Superior temporal gyrus (tissue), 1 donor: Measurements from ENCODE around the gene RNASE7.
"Not testable (repeated sequence)": the region's sequence is repeated elsewhere in the genome, so short reads cannot be mapped to it uniquely, and the experiment has no call there.

Source experiments
- DNase-seq: peaks from one replicate; pipeline ENCODE4 v3.0.0-alpha.2; 2016; ENCODE audit errors: extremely low spot score

Gene RNASE7, protein sequence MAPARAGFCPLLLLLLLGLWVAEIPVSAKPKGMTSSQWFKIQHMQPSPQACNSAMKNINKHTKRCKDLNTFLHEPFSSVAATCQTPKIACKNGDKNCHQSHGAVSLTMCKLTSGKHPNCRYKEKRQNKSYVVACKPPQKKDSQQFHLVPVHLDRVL

DNA sequence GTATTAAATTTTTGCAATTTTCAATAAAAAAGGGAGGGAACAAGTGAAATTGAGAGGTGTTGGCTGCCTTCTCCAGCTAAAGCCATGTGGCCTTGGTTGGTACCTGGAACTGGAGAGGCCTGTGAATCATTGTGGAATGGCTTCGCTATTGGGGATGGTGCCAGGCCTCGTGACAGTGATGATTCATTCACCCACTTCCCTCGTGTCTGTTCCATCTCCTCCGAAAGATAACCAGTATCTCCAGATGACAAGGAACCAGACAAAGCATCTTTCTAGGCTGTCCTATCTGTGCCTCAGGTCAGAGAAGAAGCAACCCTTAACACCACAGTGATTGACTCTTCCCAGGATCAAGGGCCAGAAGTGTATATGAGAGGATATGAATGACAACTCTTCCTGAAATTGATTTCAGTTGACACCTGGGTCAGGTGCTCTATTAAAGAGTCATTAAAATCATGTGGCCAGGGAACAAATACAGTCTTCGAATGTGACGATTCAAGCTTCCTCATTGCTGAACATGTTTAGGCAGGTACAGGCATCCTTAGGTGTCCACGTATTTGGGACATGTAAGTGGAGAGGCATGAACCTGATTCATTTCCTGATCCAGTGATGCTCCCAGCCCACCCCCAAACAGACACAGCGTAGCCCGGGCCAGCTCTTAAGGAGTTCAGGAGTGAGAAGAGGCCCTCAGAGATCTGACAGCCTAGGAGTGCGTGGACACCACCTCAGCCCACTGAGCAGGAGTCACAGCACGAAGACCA, at the start of gene RNASE7:
Gene RNASE7 (plus strand): TSS at position 687 of the 758 bp plus-strand sequence. CDS start 631 bp downstream, outside the sequence.
- peak; percentile 43 for DNase-seq

DNA sequence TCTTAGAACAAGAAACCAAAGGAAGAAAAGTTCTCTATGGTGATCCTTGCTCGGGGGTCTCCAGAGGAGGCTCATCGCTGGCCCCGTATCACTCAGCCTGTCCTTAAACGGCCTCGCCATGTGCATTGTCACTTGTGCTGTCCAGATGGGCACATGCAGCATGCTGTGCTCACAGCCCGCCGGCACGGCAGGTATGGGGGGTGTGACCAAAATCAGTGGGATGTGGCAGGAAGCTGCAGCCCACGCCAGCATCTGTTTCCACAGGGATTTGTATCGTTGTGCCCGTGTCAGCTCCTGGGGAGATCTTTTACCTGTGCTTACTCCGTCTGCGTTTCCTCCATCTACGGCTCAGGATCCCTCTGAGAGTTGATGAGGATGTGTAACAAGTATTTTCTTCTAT, 45.6 kb upstream of the RNASE7 start:
- no peak for DNase-seq

DNA sequence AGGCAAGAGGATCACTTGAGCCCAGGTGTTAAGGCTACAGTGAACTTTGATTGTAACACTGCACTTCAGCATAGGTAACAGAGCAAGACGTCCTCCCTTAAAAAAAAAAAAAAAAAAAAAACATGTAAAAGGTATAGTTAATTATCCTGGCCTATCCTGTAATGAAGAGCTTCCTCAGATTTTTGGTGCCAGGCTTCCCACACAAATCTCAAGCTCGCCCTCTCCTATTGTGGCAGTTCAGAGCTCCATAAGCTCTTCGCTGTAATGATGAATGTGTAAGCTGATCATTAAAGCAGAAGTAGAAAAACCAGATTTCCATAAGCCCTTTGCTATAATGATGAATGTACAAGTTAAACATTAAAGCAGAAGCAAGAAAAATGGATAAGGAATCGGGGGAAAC, 45.0 kb upstream of the RNASE7 start:
- no peak for DNase-seq

DNA sequence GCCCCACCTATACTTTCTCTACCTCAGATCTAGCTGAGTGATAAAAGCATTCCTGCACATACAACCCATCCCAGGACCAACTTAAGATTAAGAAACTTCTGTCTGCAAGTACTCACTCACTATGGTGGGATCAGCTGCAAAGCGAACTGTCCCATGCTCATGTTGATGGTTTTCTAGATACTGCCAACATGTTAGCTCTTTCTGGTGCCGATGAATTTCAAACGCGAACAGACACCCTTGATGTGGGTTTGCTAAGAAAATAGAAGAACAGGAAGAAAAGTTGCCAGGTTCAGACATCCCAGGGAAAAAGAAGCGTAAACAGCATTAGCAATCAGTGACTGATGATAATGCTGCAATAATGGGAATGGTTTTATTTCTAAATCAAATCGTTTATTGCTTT, 44.6 kb upstream of the RNASE7 start:
- DNase-seq: no peak

DNA sequence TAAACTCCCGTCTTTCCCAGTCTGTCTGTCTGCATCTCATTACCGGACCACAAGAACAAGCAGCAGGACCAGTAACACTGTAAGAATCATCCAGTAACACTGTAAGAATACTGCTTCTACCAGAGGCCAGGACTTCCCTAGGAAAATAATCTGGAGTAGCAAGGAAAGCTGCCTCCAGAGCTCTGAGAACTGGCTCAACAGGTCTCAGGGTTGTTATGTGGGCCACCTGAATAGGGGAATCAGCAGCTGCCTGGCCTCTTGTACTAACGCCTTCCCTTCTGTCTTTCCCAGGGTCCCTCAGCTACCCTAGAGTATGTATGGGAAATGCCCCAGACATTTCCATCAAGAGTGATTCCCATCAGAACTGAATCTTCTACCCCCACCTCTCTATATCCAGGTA, 44.0 kb upstream of the RNASE7 start:
- DNase-seq: no peak

DNA sequence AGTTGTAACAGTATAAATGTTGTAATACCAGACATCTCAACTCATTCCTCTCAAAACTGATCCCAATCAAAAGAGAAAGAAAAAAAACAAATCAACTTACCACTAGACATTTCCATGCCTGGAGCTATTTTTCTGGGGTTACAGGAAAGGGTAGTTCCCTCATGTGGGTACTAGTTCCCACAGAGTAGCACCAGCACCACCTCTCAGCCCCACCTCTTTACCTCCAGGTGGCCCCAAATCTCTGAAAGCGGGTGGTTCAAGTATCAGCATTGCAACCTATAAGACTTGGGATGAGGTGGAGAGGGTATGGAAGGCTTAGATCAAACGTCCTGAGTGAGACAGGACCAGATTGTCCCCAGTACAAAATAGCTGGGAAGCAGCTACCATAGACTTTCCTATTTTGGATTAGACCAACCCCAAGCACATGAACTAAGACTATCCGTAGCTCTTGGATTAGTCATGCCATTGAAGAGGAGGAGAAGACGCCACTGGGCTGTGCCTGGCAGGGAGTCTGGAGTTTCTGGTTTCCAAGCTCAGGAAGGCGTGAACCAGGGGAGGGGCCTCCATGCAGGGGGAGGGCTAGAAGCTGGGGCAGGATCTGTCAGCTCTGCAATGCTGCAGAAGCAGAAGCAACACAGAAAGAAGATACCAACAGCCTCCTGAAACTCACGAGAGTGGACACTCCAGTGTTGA, 43.3 kb upstream of the RNASE7 start, which contains the start of gene SLC39A2:
Gene SLC39A2 (plus strand): TSS at position 620 of the 693 bp plus-strand sequence. CDS start 154 bp downstream, outside the sequence.
- DNase-seq: no peak

DNA sequence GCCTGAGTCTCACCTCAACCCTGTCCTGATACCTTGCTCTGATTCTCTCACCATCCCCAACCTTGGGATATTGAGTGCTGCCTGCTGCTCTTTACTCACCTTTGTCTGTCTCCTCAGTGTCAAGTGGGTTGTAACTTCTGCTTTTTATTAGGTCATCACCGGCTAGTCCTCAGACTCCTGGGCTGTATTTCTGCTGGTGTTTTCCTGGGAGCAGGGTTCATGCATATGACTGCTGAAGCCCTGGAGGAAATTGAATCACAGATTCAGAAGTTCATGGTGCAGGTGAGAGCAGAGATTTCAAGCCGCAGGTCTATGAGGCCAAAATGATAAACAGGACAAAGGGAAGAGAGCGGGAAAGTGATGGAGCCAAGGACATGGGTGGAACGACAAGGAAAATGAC, 42.6 kb upstream of the RNASE7 start:
- DNase-seq: no peak

DNA sequence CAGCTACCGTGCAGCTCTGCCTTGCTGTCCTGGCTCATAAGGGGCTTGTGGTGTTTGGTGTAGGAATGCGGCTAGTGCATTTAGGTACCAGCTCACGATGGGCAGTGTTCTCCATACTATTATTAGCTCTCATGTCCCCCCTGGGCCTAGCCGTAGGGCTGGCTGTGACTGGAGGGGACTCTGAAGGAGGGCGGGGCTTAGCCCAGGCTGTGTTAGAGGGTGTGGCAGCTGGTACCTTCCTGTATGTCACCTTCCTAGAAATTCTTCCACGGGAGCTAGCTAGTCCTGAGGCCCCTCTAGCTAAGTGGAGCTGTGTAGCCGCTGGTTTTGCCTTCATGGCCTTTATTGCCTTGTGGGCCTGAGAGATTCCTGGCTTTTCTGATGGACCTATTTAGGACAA, 40.9 kb upstream of the RNASE7 start:
- DNase-seq: no peak

DNA sequence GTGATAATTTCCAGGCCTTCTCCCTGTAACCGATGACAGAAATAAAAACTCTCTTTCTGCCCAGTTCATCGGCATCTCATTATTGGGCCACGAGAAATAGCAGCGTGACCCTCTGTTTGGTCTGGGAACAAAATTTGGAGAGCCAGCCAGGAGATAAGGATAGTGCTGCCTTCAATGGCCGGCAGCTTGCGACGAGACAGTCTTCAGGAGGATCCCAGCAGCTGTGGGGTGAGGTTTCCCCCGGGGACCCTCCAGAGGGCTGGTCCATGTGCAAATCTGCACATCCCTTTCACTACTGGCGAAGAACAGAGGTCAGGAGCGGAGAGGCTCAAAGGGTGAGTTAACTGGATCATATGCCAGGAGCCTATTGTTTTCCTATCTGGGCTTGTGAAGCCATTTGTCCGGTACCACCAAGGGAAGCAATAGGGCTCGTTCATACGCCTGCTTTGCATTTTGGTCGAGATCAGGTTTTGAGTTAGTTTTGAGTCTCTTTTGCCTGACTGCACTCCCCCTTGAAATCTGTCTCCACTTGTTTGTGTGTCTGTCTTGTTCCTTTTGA, 38.3 kb upstream of the RNASE7 start:
- DNase-seq: no peak

DNA sequence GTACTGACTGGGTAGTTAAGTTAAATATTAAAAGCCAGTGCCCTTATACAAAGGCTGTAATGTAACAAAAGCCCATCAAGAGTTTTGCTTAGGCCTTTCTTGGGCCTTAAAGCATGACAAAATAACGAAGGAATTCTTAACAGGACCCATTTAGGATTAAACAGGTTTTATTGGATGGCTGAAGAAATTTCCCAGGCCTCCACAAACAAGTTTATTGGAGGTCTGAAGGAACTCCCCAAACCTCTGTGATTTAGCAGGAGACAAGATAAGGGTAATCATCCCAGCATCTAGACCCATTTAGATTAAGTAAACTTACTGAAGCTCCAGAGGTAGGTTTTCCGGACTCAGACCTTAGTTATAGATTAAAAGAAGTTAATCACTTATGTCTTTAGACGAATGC, 32.4 kb upstream of the RNASE7 start:
- not testable (repeated sequence) for DNase-seq

DNA sequence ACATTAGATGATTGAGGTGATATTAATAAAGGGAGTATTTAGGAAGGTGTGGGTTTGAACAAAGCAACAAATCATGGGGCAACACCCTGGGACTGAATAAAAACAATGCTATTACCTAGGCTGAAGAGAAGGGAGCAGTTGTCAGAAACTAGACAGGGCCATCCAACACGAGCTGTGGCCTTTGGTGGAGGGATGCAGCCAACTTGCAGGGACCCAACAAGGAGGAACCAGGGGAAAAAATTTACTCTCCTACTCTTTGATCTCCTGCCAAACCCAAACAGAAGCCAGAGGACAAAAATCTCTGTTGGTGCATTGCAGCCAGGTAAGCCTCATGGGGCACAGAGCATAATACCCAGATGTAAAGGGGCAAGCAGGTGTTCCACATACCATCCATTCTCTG, 31.0 kb upstream of the RNASE7 start:
- no peak for DNase-seq

DNA sequence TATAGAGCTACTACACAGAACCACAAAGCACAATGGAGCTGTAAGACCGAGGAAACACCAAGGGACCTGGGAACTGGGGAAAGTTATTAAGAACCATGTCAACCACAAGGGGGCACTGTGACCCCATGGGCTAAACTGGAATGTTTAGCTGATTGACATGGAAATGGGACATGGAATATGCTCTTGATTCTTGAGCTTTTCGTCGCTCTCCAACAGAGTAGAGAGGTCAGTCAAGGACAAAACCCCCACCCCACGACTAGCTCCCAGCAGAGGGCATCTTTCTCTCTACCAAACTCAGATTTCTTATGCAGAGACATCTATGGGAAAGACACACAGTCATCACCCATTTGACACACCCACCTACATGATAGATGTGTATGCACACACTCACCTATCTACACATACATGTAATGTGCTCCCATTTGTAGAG, 27.4 kb upstream of the RNASE7 start:
- peak; percentile 100 for DNase-seq

DNA sequence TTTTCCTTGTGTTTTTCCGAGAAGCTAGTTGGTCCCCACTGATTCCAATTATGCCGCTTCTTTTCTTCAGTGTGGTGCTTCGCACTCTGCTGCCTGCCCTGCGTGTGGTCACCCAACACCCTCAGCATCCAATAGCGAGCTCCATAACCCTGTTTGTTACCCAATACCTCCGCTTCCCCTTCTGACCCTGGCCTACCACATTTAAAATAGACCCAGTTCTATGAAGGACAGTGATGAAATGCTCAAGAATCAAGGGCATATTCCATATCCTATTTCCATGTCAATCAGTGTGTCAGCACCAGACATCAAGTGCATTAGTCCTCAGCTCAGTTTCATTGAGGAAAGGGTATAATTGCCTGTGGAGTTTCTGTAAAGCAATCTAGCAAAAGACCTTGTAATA, 26.9 kb upstream of the RNASE7 start:
- DNase-seq: peak; percentile 40

DNA sequence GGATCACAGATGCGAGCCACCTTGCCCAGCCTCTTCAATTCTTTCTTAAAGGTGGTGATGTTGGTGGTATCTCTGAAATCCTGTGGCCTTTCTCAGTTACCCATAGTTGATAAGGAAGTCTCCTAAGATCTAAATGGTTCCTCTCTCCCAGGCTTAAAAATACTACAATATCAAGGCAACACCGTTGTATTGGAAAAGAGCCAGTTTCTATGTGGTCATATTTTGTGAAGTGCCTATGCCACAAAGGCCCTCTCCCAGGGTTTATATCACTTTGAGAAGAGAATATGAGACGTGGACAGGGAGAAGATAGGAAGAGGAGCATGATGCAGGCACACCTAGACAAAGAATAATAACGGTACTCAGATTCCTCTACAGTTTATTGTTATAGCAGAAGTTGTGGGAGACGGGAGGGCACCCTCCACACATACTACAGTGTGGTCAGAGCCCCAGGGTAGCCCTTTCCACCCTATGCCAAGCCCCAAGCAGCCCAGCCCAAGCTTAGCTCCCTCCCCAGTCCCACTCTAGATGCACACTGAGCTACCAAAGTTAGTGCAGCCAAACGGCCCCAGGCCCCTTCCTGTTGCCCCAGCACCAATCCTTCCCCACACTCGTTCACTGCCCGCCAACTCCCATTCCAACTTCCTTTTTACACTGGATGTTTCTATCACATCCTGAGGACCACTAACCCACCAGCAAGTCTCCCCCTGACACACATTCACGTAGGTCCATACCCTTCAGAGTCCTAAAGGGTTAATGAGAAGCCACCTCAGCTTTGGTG, 25.6 kb upstream of the RNASE7 start:
- no peak for DNase-seq

DNA sequence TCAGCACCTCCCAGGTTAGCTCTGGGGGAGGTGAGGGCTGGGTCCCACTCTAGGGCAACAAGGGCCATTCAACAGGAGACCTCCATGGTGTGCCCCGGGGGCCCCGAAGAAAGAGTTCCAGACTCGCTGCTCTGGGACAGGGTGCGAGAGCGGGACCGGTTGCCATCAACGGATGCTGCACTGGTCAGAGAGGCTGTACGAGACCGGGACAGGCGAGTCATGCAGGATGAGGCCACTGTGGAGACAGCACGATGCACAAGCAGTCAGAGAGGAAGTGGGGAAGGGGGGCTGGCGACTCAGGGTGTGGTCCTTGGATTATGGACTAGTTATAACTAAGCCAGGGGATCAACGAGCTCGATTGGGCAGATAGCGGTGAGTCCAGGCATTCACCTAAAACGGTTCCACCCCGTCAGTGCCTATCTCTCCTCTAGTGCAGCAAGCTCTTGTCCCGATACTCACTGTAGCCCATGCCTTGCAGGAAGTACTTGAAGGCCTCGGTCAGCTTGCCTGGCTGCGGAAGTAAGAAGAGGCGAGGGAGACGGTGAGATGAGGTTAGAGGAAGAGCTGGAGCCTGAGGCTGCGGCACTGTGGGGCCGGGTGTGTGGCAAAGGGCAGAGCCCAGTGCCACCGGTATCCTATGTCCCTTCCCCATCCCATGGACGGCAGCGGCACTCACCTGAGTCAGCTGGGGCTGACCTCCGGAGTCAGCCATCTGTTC, 24.5 kb upstream of the RNASE7 start:
- no peak for DNase-seq

DNA sequence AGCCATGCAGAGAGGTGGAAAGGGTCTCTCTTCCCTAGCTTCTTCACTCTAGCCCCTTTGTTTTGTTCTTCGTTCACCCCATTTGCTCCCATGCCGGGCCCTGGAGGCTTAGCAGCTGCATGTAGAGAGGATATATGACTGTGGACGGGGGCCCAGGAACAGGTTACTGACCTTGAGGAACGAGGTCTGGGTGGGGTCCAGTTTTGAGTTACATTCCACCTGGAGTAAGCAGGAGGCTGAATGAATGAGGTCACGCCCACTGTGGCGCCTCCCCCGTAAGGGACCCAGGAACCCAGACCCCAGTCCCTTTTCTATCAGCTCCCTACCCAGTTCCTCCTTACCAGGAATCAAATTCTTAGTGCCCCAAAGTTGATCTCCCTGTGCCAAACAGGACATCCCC, 23.9 kb upstream of the RNASE7 start:
- DNase-seq: no peak

DNA sequence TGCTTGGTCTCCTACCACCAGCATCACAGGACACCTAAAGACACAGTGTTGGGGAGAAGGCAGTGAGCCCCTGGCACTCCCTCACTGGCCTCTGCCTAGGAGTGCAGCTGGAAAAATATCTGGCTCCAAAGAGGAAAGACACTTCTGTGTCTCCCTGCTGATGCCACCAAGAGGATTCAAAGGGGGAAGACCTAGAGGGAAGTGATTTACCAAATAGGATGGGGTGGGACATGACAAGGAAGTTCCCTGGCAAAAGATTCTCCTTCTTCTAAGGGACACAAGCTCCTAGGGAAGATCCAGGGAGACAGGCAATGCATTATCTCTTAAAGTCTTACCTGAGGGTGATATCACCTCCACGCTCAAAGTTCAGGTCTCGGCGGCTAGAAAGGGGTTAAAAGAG, 23.4 kb upstream of the RNASE7 start:
- DNase-seq: no peak

DNA sequence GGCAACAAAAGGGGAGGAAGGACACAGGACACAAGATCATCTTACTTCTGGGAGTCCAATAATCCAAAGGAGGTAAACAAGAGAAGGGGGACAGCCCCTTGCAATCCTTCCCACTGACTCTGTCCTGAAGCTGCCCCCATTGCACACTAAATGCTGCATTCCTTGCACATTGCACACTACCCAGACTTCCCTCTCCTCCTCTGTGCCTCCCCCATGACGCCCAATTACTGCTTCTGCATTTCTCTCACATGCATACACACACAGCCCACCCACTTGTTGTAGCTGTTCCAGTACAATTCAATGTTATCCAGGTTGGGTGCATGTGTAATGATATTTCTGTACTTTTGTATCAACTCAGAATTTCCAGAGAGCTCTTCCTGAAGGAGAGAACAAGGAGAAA, 22.8 kb upstream of the RNASE7 start:
- DNase-seq: no peak

DNA sequence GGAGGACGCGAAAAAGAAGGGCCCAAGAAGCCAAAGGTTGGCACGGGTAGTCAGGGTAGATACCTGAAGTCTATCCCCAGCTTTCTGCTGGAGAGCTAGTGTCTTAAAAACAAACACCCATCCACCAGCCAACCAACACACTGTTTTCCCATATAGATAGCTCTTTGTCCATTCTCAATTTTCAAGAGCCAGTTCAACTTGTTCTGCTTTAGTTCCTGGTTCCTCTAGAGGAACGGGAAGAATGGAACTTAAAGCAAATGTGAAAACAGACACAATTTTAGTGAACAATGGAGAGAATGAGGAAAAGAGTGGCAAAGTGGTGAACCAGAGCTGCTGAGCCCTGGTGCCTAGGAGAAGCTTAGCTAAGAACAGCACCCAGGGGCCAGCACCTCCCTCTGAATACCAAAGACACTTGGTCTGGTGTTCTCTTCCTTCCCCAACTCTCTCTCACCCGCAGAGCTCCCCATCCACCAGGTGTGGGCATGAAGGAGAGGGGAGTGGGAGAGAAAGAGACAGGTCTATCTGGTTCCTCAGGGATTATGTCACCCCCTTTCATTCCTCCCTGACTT, 21.1 kb upstream of the RNASE7 start:
- DNase-seq: no peak

DNA sequence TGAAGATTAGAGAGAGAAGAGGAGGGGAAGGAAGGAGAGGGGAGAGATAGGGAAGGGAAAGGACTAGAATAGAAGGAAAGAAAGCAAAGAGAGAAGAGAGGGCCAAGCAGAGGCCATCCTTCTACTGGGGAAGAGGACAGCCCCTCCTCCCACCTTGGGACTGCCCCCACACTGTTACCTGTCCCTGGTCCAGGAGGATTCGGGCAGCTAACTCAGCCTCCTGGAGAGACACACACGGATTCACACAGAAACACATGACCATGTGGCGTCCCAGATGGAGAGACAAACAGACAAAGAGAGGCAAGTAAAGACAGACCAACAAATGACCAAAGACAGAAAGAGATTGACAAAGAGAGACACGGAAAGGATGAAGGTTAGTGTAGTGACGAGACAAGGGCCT, 19.5 kb upstream of the RNASE7 start:
- DNase-seq: no peak

DNA sequence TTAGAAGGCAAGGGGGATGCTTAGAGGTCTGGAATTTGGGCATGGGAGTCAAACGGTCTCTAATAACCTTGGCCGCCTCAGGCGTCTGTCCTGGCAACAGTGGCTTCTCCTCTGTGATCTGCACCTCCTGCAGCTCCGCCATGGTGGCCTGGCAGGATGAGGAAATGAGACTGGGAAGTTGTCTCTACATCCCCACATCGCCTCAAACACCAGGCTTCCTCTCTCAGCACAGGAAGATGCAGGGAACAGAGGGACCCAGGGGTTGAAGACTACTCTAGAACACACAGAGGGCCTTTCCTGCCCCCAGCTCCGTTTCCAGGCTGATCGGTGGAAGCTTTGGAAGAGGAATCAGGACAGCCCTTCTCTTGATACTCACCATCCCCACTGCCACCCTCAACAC, 19.0 kb upstream of the RNASE7 start:
- DNase-seq: no peak
